A673 (cell line): ENCODE data around the gene CAMK2G.

Experiments used
- EZH2 ChIP-seq: fragments of 200-600 bp; sonication (generic); IDR thresholded peaks from 2 replicates; pipeline ENCODE4 v1.6.1; 2017; ENCODE audit warnings: borderline replicate concordance, low read depth, mild to moderate bottlenecking, mixed read lengths, antibody characterized with exemption, low read length; ENCODE audit not compliant: poor library complexity, severe bottlenecking
- TF ChIP-seq, protein P1 (sequence below): fragments of 300-800, 200-600 bp; sonication (generic); conservative IDR thresholded peaks from 2 replicates; pipeline ENCODE4 v1.5.1; 2017; ENCODE audit warnings: low read depth, mild to moderate bottlenecking, antibody characterized with exemption, low read length, moderate library complexity, mixed read lengths

DNA sequence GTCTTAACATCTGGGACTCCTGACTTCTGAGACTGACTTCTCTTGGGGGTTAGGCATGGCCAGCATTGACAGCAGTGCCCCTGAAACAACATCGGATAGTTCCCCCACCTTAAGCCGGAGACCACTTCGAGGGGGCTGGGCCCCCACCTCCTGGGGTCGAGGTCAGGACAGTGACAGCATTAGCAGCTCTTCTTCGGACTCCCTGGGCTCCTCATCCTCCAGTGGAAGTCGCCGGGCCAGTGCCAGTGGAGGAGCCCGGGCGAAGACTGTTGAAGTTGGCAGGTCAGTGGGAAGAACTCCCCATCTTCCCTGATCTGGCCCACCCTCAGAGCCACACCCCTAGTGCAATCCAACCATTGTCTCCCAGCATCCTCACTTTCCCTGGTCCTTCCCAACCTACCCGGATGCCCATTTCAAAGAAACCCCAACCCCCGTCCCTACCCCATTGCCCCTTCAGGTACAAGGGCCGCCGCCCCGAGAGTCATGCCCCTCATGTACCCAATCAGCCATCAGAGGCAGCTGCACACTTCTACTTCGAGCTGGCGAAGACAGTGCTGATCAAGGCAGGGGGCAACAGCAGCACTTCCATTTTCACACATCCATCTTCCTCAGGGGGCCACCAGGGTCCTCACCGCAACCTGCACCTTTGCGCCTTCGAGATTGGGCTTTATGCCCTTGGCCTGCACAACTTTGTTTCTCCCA is 76.9 kb downstream of the CAMK2G start:
- TF ChIP-seq, protein P1, sequence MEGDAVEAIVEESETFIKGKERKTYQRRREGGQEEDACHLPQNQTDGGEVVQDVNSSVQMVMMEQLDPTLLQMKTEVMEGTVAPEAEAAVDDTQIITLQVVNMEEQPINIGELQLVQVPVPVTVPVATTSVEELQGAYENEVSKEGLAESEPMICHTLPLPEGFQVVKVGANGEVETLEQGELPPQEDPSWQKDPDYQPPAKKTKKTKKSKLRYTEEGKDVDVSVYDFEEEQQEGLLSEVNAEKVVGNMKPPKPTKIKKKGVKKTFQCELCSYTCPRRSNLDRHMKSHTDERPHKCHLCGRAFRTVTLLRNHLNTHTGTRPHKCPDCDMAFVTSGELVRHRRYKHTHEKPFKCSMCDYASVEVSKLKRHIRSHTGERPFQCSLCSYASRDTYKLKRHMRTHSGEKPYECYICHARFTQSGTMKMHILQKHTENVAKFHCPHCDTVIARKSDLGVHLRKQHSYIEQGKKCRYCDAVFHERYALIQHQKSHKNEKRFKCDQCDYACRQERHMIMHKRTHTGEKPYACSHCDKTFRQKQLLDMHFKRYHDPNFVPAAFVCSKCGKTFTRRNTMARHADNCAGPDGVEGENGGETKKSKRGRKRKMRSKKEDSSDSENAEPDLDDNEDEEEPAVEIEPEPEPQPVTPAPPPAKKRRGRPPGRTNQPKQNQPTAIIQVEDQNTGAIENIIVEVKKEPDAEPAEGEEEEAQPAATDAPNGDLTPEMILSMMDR = no peak
- TF ChIP-seq EZH2 = no peak
